ENCODE results near the gene PDGFRB. TPM values are rescaled to one million over a fixed set of nuclear protein-coding genes. Genes with fewer than 3 reads are reported as not detected.
A peak's percentile ranks its signal among the peaks of the same experiment; 100 is the strongest.

Gene PDGFRB
- total RNA-seq, 2 donors from 2014 or later, result 8.6 to 18.1 TPM

DNA sequence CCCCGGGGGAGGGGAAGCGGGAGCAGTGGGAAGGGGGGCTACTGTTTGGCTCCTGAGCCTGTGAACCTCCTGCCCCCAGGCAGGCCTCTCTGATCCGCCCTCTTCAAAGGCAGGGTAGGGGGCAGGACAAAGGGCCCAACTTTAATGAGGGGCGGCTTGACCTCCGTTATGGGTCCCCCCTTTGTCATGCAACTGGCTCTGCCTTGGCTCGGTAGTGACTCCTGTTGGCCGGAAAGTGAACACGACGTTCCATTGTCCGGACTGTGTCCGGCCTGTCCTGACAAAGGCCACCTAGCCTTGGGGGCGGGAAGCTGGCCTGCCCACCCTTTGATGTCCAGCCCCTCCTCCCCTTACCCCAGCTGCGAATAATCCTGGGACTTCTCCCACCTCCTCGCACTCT lies 12.3 kb upstream of the PDGFRB start:
- DNase-seq, result peak; percentile 71
- H3K4me3 ChIP-seq, result peak overlapping the region; percentile 69
- peaks cover 26% of the 10 kb centered on the region for H3K4me1 ChIP-seq

DNA sequence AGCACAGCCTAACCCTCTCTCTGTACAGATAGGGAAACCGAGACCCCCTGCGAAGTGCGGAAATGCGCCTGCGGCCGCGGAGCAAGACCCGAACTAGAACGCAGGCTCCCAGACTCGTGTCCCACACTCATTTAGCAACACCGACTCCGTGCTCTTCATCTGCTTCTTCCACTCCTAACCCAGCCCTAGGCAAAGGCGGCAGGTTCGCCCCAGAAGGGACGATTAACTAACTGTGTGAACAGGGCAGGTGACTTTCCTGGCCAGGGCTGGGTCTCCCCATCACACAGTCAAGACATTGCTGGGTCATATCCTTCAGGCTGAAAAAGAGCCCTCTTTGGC lies 11.8 kb upstream of the PDGFRB start:
- peaks cover 23% of the 10 kb centered on the region for H3K4me1 ChIP-seq
- TF ChIP-seq, protein P1, sequence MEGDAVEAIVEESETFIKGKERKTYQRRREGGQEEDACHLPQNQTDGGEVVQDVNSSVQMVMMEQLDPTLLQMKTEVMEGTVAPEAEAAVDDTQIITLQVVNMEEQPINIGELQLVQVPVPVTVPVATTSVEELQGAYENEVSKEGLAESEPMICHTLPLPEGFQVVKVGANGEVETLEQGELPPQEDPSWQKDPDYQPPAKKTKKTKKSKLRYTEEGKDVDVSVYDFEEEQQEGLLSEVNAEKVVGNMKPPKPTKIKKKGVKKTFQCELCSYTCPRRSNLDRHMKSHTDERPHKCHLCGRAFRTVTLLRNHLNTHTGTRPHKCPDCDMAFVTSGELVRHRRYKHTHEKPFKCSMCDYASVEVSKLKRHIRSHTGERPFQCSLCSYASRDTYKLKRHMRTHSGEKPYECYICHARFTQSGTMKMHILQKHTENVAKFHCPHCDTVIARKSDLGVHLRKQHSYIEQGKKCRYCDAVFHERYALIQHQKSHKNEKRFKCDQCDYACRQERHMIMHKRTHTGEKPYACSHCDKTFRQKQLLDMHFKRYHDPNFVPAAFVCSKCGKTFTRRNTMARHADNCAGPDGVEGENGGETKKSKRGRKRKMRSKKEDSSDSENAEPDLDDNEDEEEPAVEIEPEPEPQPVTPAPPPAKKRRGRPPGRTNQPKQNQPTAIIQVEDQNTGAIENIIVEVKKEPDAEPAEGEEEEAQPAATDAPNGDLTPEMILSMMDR (IDR thresholded peaks at IDR 0.05), result no peak
- H3K4me3 ChIP-seq, result peak overlapping the region; percentile 69
- H3K27me3 ChIP-seq, result peaks cover 3% of the 10 kb centered on the region
- intact Hi-C loops (cut with DNase I), result no loop called here
- no peaks in the 10 kb centered on the region for H3K36me3 ChIP-seq
- peak overlapping the region; percentile 88 to 99 for H3K9ac ChIP-seq (ENCODE audit: low read depth in 2 of 2, low read length in 2 of 2)
- DNase-seq, result no peak
- no peaks in the 10 kb centered on the region for H3K9me3 ChIP-seq
- H3K27ac ChIP-seq, result peak overlapping the region; percentile 84

More for the DNA sequence above, 12.3 kb upstream of the PDGFRB start:
- H3K36me3 ChIP-seq, result no peaks in the 10 kb centered on the region
- TF ChIP-seq, protein P1 (IDR thresholded peaks at IDR 0.05), result peak; percentile 63
- peak overlapping the region; percentile 88 to 99 for H3K9ac ChIP-seq (ENCODE audit: low read depth in 2 of 2, low read length in 2 of 2)
- peak overlapping the region; percentile 84 for H3K27ac ChIP-seq
- intact Hi-C loops (cut with DNase I), result no loop called here
- peaks cover 3% of the 10 kb centered on the region for H3K27me3 ChIP-seq
- no peaks in the 10 kb centered on the region for H3K9me3 ChIP-seq

DNA sequence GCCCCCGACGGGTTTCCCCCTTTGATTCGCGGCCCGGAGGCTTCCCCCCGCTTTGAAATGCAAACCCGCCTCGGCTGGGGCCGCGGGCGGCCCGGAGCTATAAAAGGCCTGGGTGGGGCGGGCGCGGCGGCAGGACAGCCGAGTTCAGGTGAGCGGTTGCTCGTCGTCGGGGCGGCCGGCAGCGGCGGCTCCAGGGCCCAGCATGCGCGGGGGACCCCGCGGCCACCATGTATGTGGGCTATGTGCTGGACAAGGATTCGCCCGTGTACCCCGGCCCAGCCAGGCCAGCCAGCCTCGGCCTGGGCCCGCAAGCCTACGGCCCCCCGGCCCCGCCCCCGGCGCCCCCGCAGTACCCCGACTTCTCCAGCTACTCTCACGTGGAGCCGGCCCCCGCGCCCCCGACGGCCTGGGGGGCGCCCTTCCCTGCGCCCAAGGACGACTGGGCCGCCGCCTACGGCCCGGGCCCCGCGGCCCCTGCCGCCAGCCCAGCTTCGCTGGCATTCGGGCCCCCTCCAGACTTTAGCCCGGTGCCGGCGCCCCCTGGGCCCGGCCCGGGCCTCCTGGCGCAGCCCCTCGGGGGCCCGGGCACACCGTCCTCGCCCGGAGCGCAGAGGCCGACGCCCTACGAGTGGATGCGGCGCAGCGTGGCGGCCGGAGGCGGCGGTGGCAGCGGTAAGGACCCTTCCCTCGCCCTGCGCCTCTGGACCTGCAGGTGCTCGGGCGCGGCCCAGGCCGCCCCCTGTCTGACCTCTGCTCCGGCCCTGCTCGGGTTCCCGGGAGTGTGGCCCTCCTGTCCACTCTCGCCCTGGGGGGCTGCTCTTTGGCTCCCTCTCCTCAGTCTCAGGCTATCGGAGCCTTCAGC lies 11.2 kb upstream of the PDGFRB start, which contains the start of gene CDX1:
TSS of gene CDX1 (plus strand) at position 129 of the 862 bp plus-strand sequence. CDS start at position 228, 99 bp downstream.
- intact Hi-C loops (cut with DNase I), result no loop called here
- H3K9me3 ChIP-seq, result no peaks in the 10 kb centered on the region
- H3K4me1 ChIP-seq, result peaks cover 20% of the 10 kb centered on the region
- H3K36me3 ChIP-seq, result no peaks in the 10 kb centered on the region
- peak within 1 kb of the TSS; percentile 69 for H3K4me3 ChIP-seq
- peak within 1 kb of the TSS; percentile 88 to 99 for H3K9ac ChIP-seq (ENCODE audit: low read depth in 2 of 2, low read length in 2 of 2)
- H3K27me3 ChIP-seq, result peaks cover 3% of the 10 kb centered on the region
- peak within 1 kb of the TSS; percentile 84 for H3K27ac ChIP-seq
- peak; percentile 76 for DNase-seq
- TF ChIP-seq, protein P1 (IDR thresholded peaks at IDR 0.05), result no peak

DNA sequence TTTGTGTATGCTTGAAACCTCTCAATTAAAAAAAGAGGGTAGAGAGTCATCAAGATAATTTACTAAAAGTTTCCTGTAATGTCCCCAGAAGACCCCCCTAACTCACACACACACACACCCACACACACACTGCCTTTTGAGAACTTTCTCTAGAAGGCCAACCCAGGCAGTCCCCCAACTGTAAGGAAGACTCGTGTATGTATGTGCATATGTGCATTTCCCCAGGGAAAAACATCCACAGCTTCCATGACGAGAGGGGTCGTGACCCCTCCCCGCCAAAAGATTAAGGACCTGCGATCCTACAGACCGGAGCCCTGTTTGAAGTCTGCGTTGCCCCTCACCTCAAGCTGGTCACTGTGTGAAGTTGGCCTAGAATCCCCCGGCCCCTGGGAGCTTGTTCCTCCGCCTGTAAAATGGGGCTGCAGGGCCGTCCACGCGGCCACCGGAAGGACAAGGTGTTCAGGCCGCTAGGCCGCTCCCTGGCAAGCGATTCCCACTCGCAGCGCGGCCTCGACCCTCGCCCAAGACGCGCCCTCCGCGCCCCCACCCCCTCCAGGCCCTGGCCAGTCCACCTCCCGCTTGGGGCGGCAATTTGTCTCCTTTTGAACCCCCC lies 10.5 kb upstream of the PDGFRB start:
- peak overlapping the region; percentile 69 for H3K4me3 ChIP-seq

More for the DNA sequence above, 10.5 kb upstream of the PDGFRB start:
- H3K27me3 ChIP-seq, result peaks cover 3% of the 10 kb centered on the region
- peak overlapping the region; percentile 84 for H3K27ac ChIP-seq
- no peak for DNase-seq
- peaks cover 20% of the 10 kb centered on the region for H3K4me1 ChIP-seq
- TF ChIP-seq, protein P1 (IDR thresholded peaks at IDR 0.05), result no peak
- intact Hi-C loops (cut with DNase I), result no loop called here
- no peaks in the 10 kb centered on the region for H3K9me3 ChIP-seq
- H3K9ac ChIP-seq (ENCODE audit: low read depth in 2 of 2, low read length in 2 of 2), result peak overlapping the region; percentile 88 to 99
- H3K36me3 ChIP-seq, result no peaks in the 10 kb centered on the region
